G401.6 (cell line): ENCODE data around the gene RAB11B.
"Not testable (repeated sequence)": the region's sequence is repeated elsewhere in the genome, so short reads cannot be mapped to it uniquely, and the experiment has no call there.

ENCODE experiments used
- FAIRE-seq: peaks from 2 replicates; lab custom pipeline; 2012; peaks lifted over from hg19 to GRCh38; lab: Jason Lieb, UNC

RAB11B gene

GRCh38 chr19:8393871-8394250, 3.7 kb downstream of the RAB11B start:
- no peak for FAIRE-seq

- FAIRE-seq: no peak
Observed at GRCh38 chr19:8395621-8396082, 5.5 kb downstream of the RAB11B start.

GRCh38 chr19:8396185-8396562, 6.0 kb downstream of the RAB11B start:
- FAIRE-seq: no peak

- FAIRE-seq: no peak
Observed at GRCh38 chr19:8396563-8397203, 6.5 kb downstream of the RAB11B start.

GRCh38 chr19:8397271-8397670, 7.1 kb downstream of the RAB11B start:
- FAIRE-seq: no peak

GRCh38 chr19:8397746-8398310, 7.7 kb downstream of the RAB11B start:
- no peak for FAIRE-seq

GRCh38 chr19:8398311-8398771, 8.2 kb downstream of the RAB11B start:
- no peak for FAIRE-seq

GRCh38 chr19:8399681-8400188, 9.6 kb downstream of the RAB11B start:
- no peak for FAIRE-seq

- FAIRE-seq: no peak
Observed at GRCh38 chr19:8401981-8402411, 11.8 kb downstream of the RAB11B start.

GRCh38 chr19:8403098-8403819, 13.1 kb downstream of the RAB11B start:
- no peak for FAIRE-seq

GRCh38 chr19:8403820-8404109, 13.6 kb downstream of the RAB11B start:
- FAIRE-seq: no peak

GRCh38 chr19:8404391-8405151, 14.4 kb downstream of the RAB11B start:
- no peak for FAIRE-seq

- FAIRE-seq: not testable (repeated sequence)
Observed at GRCh38 chr19:8410718-8411117, 20.6 kb downstream of the RAB11B start.

GRCh38 chr19:8412783-8413628, 22.8 kb downstream of the RAB11B start, which contains the start of gene MARCHF2:
Gene MARCHF2, plus strand, starts transcription at chr19:8413305. Its CDS starts 8,536 bp downstream, at chr19:8421841.
- no peak for FAIRE-seq

GRCh38 chr19:8413629-8413995, 23.5 kb downstream of the RAB11B start:
- no peak for FAIRE-seq

- FAIRE-seq: no peak
Observed at GRCh38 chr19:8416796-8417195, 26.6 kb downstream of the RAB11B start.

- no peak for FAIRE-seq
Observed at GRCh38 chr19:8421484-8422461, 31.6 kb downstream of the RAB11B start.

GRCh38 chr19:8423817-8424223, 33.7 kb downstream of the RAB11B start:
- no peak for FAIRE-seq

GRCh38 chr19:8425331-8425730, 35.2 kb downstream of the RAB11B start:
- FAIRE-seq: not testable (repeated sequence)

GRCh38 chr19:8426283-8426682, 36.1 kb downstream of the RAB11B start:
- no peak for FAIRE-seq
